ENCODE results near the gene INTS2.
"Not testable (repeated sequence)": the region's sequence is repeated elsewhere in the genome, so short reads cannot be mapped to it uniquely, and the experiment has no call there.

Gene INTS2

GRCh38 chr17:61833536-61834193 is 94.1 kb downstream of the INTS2 start:
- Histone ChIP-seq H3K36me3 (ENCODE audit: control insufficient read depth in 1 of 2, insufficient read depth in 2 of 2, low read length in 2 of 2) (no peaks in the 10 kb centered on the region), H3K27ac (ENCODE audit: low read length) (no peak overlapping the region)

GRCh38 chr17:61832463-61832862 is 95.3 kb downstream of the INTS2 start:
- H3K27me3 ChIP-seq (ENCODE audit: low read depth, low read length), result no peaks in the 10 kb centered on the region
- no peak overlapping the region for H3K4me3 ChIP-seq (ENCODE audit: low read depth in 1 of 2, low read length in 2 of 2)
- no peaks in the 10 kb centered on the region for H3K4me1 ChIP-seq (ENCODE audit: control insufficient read depth in 1 of 2, insufficient read depth in 2 of 2, low read length in 2 of 2)
- H3K27ac ChIP-seq (ENCODE audit: low read length), result no peak overlapping the region
- H3K9me3 ChIP-seq (ENCODE audit: control insufficient read depth in 1 of 2, low read length in 2 of 2), result peaks cover 0 to 5% of the 10 kb centered on the region in 2 donors
- no peaks in the 10 kb centered on the region for H3K36me3 ChIP-seq (ENCODE audit: control insufficient read depth in 1 of 2, insufficient read depth in 2 of 2, low read length in 2 of 2)

More at GRCh38 chr17:61833536-61834193, 94.1 kb downstream of the INTS2 start:
- H3K4me1 ChIP-seq (ENCODE audit: control insufficient read depth in 1 of 2, insufficient read depth in 2 of 2, low read length in 2 of 2), result no peaks in the 10 kb centered on the region
- no peaks in the 10 kb centered on the region for H3K9me3 ChIP-seq (ENCODE audit: control insufficient read depth in 1 of 2, low read length in 2 of 2)
- H3K4me3 ChIP-seq (ENCODE audit: low read depth in 1 of 2, low read length in 2 of 2), result no peak overlapping the region
- no peaks in the 10 kb centered on the region for H3K27me3 ChIP-seq (ENCODE audit: low read depth, low read length)

GRCh38 chr17:61831099-61831498 is 96.7 kb downstream of the INTS2 start:
- Histone ChIP-seq H3K9me3 (ENCODE audit: control insufficient read depth in 1 of 2, low read length in 2 of 2) (peaks cover 0 to 5% of the 10 kb centered on the region in 2 donors), H3K4me3 (ENCODE audit: low read depth in 1 of 2, low read length in 2 of 2) (no peak overlapping the region), H3K4me1 (ENCODE audit: control insufficient read depth in 1 of 2, insufficient read depth in 2 of 2, low read length in 2 of 2) (no peaks in the 10 kb centered on the region), H3K27ac (ENCODE audit: low read length) (no peak overlapping the region), H3K36me3 (ENCODE audit: control insufficient read depth in 1 of 2, insufficient read depth in 2 of 2, low read length in 2 of 2) (no peaks in the 10 kb centered on the region), H3K27me3 (ENCODE audit: low read depth, low read length) (no peaks in the 10 kb centered on the region)

GRCh38 chr17:61828694-61829093 is 99.1 kb downstream of the INTS2 start:
- H3K27me3 ChIP-seq (ENCODE audit: low read depth, low read length), result no peaks in the 10 kb centered on the region
- H3K36me3 ChIP-seq (ENCODE audit: control insufficient read depth in 1 of 2, insufficient read depth in 2 of 2, low read length in 2 of 2), result no peaks in the 10 kb centered on the region
- H3K4me1 ChIP-seq (ENCODE audit: control insufficient read depth in 1 of 2, insufficient read depth in 2 of 2, low read length in 2 of 2), result no peaks in the 10 kb centered on the region
- peaks cover 0 to 5% of the 10 kb centered on the region in 2 donors for H3K9me3 ChIP-seq (ENCODE audit: control insufficient read depth in 1 of 2, low read length in 2 of 2)
- H3K4me3 ChIP-seq (ENCODE audit: low read depth in 1 of 2, low read length in 2 of 2), result no peak overlapping the region
- H3K27ac ChIP-seq (ENCODE audit: low read length), result no peak overlapping the region

- no peaks in the 10 kb centered on the region for H3K27me3 ChIP-seq (ENCODE audit: low read depth, low read length)
- H3K9me3 ChIP-seq (ENCODE audit: control insufficient read depth in 1 of 2, low read length in 2 of 2), result peaks cover 0 to 5% of the 10 kb centered on the region in 2 donors
- H3K27ac ChIP-seq (ENCODE audit: low read length), result no peak overlapping the region
- no peaks in the 10 kb centered on the region for H3K36me3 ChIP-seq (ENCODE audit: control insufficient read depth in 1 of 2, insufficient read depth in 2 of 2, low read length in 2 of 2)
- no peak overlapping the region for H3K4me3 ChIP-seq (ENCODE audit: low read depth in 1 of 2, low read length in 2 of 2)
- no peaks in the 10 kb centered on the region for H3K4me1 ChIP-seq (ENCODE audit: control insufficient read depth in 1 of 2, insufficient read depth in 2 of 2, low read length in 2 of 2)
Observed at GRCh38 chr17:61827649-61828395, 100.0 kb downstream of the INTS2 start.

GRCh38 chr17:61826866-61827265 is 100.9 kb downstream of the INTS2 start:
- H3K36me3 ChIP-seq (ENCODE audit: control insufficient read depth in 1 of 2, insufficient read depth in 2 of 2, low read length in 2 of 2); H3K9me3 ChIP-seq (ENCODE audit: control insufficient read depth in 1 of 2, low read length in 2 of 2); H3K4me1 ChIP-seq (ENCODE audit: control insufficient read depth in 1 of 2, insufficient read depth in 2 of 2, low read length in 2 of 2); H3K27me3 ChIP-seq (ENCODE audit: low read depth, low read length); H3K4me3 ChIP-seq (ENCODE audit: low read depth in 1 of 2, low read length in 2 of 2); H3K27ac ChIP-seq (ENCODE audit: low read length): not testable (repeated sequence)

GRCh38 chr17:61826198-61826597 is 101.6 kb downstream of the INTS2 start:
- not testable (repeated sequence) for H3K4me3 ChIP-seq (ENCODE audit: low read depth in 1 of 2, low read length in 2 of 2); H3K36me3 ChIP-seq (ENCODE audit: control insufficient read depth in 1 of 2, insufficient read depth in 2 of 2, low read length in 2 of 2)

GRCh38 chr17:61825448-61826137 is 102.2 kb downstream of the INTS2 start:
- no peaks in the 10 kb centered on the region for H3K4me1 ChIP-seq (ENCODE audit: control insufficient read depth in 1 of 2, insufficient read depth in 2 of 2, low read length in 2 of 2)
- H3K9me3 ChIP-seq (ENCODE audit: control insufficient read depth in 1 of 2, low read length in 2 of 2), result peaks cover 0 to 5% of the 10 kb centered on the region in 2 donors
- no peak overlapping the region for H3K27ac ChIP-seq (ENCODE audit: low read length)

More at GRCh38 chr17:61826198-61826597, 101.6 kb downstream of the INTS2 start:
- H3K9me3 ChIP-seq (ENCODE audit: control insufficient read depth in 1 of 2, low read length in 2 of 2); H3K27me3 ChIP-seq (ENCODE audit: low read depth, low read length); H3K27ac ChIP-seq (ENCODE audit: low read length); H3K4me1 ChIP-seq (ENCODE audit: control insufficient read depth in 1 of 2, insufficient read depth in 2 of 2, low read length in 2 of 2): not testable (repeated sequence)

GRCh38 chr17:61822326-61823285 is 105.2 kb downstream of the INTS2 start:
- no peaks in the 10 kb centered on the region for H3K27me3 ChIP-seq (ENCODE audit: low read depth, low read length)
- no peaks in the 10 kb centered on the region for H3K4me1 ChIP-seq (ENCODE audit: control insufficient read depth in 1 of 2, insufficient read depth in 2 of 2, low read length in 2 of 2)
- H3K4me3 ChIP-seq (ENCODE audit: low read depth in 1 of 2, low read length in 2 of 2), result no peak overlapping the region
- H3K9me3 ChIP-seq (ENCODE audit: control insufficient read depth in 1 of 2, low read length in 2 of 2), result no peaks in the 10 kb centered on the region
- H3K36me3 ChIP-seq (ENCODE audit: control insufficient read depth in 1 of 2, insufficient read depth in 2 of 2, low read length in 2 of 2), result no peaks in the 10 kb centered on the region
- H3K27ac ChIP-seq (ENCODE audit: low read length), result no peak overlapping the region

More at GRCh38 chr17:61825448-61826137, 102.2 kb downstream of the INTS2 start:
- H3K4me3 ChIP-seq (ENCODE audit: low read depth in 1 of 2, low read length in 2 of 2), result no peak overlapping the region
- H3K36me3 ChIP-seq (ENCODE audit: control insufficient read depth in 1 of 2, insufficient read depth in 2 of 2, low read length in 2 of 2), result no peaks in the 10 kb centered on the region
- no peaks in the 10 kb centered on the region for H3K27me3 ChIP-seq (ENCODE audit: low read depth, low read length)

GRCh38 chr17:61821655-61822054 is 106.1 kb downstream of the INTS2 start:
- Histone ChIP-seq H3K4me1 (ENCODE audit: control insufficient read depth in 1 of 2, insufficient read depth in 2 of 2, low read length in 2 of 2) (no peaks in the 10 kb centered on the region), H3K27me3 (ENCODE audit: low read depth, low read length) (no peaks in the 10 kb centered on the region), H3K36me3 (ENCODE audit: control insufficient read depth in 1 of 2, insufficient read depth in 2 of 2, low read length in 2 of 2) (no peaks in the 10 kb centered on the region), H3K4me3 (ENCODE audit: low read depth in 1 of 2, low read length in 2 of 2) (no peak overlapping the region), H3K9me3 (ENCODE audit: control insufficient read depth in 1 of 2, low read length in 2 of 2) (no peaks in the 10 kb centered on the region), H3K27ac (ENCODE audit: low read length) (no peak overlapping the region)
